ENCODE measurements around the gene UNC13A. TPM values are rescaled to one million over a fixed set of nuclear protein-coding genes. Genes with fewer than 3 reads are reported as not detected.
A peak's percentile ranks its signal among the peaks of the same experiment; 100 is the strongest.

The UNC13A gene
- total RNA-seq, 1 donor from 2014 or later, result 0.41 TPM

DNA sequence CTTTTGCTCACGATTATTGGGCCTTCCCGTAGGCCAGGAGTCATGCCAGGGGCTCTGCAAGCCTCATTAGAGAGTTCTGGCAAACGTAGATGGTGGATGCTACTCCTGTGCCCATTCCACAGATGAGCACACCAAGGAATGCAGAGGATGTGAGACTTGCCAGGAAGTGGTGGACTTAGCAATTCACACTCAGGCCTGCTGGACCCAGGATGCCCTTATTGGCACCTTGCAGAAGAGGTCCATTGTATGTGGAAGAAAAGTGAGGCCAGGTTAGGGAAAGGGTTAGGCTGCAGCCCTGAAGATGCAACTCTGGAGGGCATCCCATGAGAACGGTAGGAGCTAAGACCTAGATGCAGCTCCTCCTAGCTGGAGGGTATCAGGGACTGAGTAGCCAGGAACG lies 5.9 kb downstream of the UNC13A start:
- no peak for DNase-seq
- Histone ChIP-seq H3K36me3 (no peaks in the 10 kb centered on the region), H3K4me3 (no peak overlapping the region), H3K4me1 (peaks cover 21% of the 10 kb centered on the region), H3K27ac (no peak overlapping the region), H3K27me3 (peaks cover 11% of the 10 kb centered on the region), H3K9me3 (no peaks in the 10 kb centered on the region)
- intact Hi-C loops (cut with DNase I), result no loop called here
- TF ChIP-seq, protein P1, sequence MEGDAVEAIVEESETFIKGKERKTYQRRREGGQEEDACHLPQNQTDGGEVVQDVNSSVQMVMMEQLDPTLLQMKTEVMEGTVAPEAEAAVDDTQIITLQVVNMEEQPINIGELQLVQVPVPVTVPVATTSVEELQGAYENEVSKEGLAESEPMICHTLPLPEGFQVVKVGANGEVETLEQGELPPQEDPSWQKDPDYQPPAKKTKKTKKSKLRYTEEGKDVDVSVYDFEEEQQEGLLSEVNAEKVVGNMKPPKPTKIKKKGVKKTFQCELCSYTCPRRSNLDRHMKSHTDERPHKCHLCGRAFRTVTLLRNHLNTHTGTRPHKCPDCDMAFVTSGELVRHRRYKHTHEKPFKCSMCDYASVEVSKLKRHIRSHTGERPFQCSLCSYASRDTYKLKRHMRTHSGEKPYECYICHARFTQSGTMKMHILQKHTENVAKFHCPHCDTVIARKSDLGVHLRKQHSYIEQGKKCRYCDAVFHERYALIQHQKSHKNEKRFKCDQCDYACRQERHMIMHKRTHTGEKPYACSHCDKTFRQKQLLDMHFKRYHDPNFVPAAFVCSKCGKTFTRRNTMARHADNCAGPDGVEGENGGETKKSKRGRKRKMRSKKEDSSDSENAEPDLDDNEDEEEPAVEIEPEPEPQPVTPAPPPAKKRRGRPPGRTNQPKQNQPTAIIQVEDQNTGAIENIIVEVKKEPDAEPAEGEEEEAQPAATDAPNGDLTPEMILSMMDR (IDR thresholded peaks at IDR 0.05), result no peak
- ATAC-seq, result no peak

DNA sequence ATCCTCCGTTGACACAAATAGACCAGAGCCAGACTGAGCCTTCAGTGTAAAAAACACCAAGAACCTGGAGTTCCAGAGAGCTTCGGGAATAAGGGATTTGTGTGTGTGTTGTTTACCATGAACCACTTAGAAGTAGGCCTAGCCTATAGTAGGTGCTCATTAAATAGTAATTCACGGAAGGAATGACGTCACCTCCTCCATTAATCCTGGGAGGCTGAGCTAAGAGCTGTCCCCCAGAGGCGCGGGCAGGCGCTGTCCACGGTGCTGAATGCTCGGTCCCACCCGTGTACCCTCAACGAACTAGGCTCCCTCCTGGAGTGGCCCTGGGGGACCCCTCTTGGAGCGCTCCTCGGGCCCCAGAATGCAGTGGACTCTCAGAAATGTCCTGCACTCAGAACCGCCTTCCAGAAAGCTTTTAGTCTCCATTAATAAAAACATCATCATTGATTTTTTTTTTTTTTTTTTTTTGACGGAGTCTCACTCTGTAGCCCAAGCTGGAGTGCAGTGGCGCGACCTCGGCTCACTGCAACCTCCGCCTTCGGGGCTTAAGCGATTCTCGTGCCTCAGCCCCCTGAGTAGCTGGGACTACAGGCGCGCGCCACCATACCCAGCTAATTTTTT lies 6.5 kb downstream of the UNC13A start:
- Histone ChIP-seq H3K4me3 (no peak overlapping the region), H3K4me1 (peaks cover 16% of the 10 kb centered on the region), H3K36me3 (no peaks in the 10 kb centered on the region), H3K27me3 (peaks cover 5% of the 10 kb centered on the region), H3K9me3 (no peaks in the 10 kb centered on the region), H3K27ac (no peak overlapping the region)
- ATAC-seq (no peak), DNase-seq (no peak)
- TF ChIP-seq, protein P1 (IDR thresholded peaks at IDR 0.05), result no peak
- intact Hi-C loops (cut with DNase I), result no loop called here

DNA sequence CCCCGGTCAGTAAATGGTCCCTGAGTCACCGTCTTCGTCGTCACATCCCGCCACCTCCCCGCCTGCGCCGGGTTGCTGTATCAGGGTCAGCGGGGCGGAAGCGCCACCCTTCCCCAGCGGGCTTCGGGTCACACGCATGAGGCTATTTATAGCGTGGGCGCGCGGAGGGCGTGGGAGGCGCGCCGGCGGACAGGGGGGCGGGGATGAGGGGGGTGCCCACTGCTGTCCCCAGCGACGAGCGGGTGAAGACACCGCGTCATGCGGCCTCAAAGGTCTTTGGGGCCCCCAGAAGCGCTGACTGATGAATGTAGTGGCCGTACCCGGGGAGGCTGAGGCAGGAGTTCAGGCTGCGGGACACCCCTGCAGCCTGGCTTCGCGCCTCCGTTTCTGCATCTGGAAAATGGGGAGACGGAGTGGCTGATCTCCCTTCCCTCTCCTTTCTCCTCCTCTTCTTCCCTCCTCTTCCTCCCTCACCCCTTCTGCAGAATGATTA lies 7.9 kb downstream of the UNC13A start:
- H3K9me3 ChIP-seq, result no peaks in the 10 kb centered on the region
- DNase-seq, result peak; percentile 86
- peaks cover under 1% of the 10 kb centered on the region for H3K27me3 ChIP-seq
- H3K36me3 ChIP-seq, result no peaks in the 10 kb centered on the region
- intact Hi-C loops (cut with DNase I), result no loop called here
- TF ChIP-seq, protein P1 (IDR thresholded peaks at IDR 0.05), result peak; percentile 15
- no peak overlapping the region for H3K27ac ChIP-seq
- peaks cover 12% of the 10 kb centered on the region for H3K4me1 ChIP-seq
- ATAC-seq, result peak; percentile 92
- peak overlapping the region; percentile 30 for H3K4me3 ChIP-seq

DNA sequence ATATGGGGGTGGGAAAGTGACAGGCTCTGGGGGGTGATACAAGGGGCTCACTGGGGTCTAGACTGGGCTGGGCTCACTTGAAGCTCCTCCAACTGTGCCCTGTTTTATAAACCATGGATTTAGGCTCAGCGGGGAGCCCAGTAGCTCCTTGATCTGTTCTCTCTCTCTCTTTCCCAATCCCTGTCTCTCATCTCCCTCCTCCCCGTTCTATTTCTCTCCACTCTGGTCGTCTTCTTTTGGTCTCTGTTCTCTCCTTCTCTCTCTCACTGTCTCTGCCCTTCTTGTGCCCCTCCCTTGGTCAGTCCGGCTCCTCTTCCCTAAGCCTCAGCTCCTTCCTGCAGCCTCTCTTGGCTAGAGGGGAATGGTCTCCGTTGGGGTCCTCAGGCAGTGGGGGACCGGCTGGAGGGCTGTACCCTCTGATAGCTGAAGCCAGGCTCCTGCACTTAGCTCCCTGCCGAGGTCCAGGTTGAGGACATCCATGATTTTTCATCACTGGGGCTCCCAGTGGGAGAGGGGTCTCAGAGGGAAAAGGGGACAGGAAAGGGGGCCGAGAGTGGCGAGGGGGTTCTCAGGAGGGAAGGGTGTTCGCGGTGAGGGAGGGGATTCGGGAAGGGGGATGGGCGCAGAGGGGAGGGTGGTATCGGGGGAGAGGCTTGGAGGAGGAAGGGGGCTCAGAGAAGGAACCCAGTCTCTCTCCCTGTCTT lies 8.5 kb downstream of the UNC13A start:
- intact Hi-C loops (cut with DNase I), result no loop called here
- no peak for ATAC-seq
- DNase-seq, result no peak

DNA sequence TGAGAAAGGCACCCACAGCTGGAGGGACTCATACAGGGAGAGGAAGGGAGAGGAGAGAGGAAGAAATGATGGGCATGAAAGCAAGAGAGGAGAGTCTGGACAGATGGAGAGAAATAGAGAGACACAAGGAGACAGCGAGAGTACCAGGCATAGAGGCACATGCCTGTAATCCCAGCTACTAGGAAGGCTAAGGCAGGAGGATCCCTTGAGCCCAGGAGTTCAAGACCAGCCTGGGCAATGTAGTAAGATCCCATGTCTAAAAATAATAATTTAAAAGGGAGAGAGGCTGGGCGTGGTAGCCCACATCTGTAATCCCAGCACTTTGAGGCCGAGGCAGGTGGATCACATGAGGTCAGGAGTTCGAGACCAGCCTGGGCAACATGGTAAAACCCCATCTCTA lies 9.3 kb downstream of the UNC13A start:
- no peaks in the 10 kb centered on the region for H3K36me3 ChIP-seq
- no peak overlapping the region for H3K4me3 ChIP-seq
- H3K27ac ChIP-seq, result no peak overlapping the region
- DNase-seq (no peak), ATAC-seq (no peak)
- no peaks in the 10 kb centered on the region for H3K27me3 ChIP-seq
- H3K4me1 ChIP-seq, result peaks cover 12% of the 10 kb centered on the region
- intact Hi-C loops (cut with DNase I), result no loop called here
- TF ChIP-seq, protein P1 (IDR thresholded peaks at IDR 0.05), result no peak
- no peaks in the 10 kb centered on the region for H3K9me3 ChIP-seq

More for the DNA sequence above, 8.5 kb downstream of the UNC13A start:
- no peaks in the 10 kb centered on the region for H3K36me3 ChIP-seq
- peak overlapping the region; percentile 30 for H3K4me3 ChIP-seq
- H3K27ac ChIP-seq, result peak overlapping the region; percentile 34
- H3K4me1 ChIP-seq, result peaks cover 12% of the 10 kb centered on the region
- TF ChIP-seq, protein P1 (IDR thresholded peaks at IDR 0.05), result no peak
- H3K9me3 ChIP-seq, result no peaks in the 10 kb centered on the region
- H3K27me3 ChIP-seq, result no peaks in the 10 kb centered on the region

Measured in upper lobe of right lung (tissue), 1 donor.